A549 (cell line): ENCODE results near the gene CACUL1. TPM values are rescaled to one million over a fixed set of nuclear protein-coding genes. Genes with fewer than 3 reads are reported as not detected.

Experiments
- ATAC-seq, 2 experiments: fragments of 200-7000 bp in 1 of 2; fragments of >200 bp in 1 of 2; cut with Nextera tagmentation in 1 of 2; cut with Tn5 transposase in 1 of 2; 3 replicates each; pipeline versions ENCODE4 v1.8.0 to v1.9.1; 2018 to 2020; ENCODE audit warnings: mild to moderate bottlenecking in 1 of 2, moderate library complexity in 1 of 2
- CTCF ChIA-PET: fragments of 300-600 bp; sonication (Branson Sonifier 250); formaldehyde crosslinking; extraction: SDS; loops from one replicate; lab custom pipeline; 2021; ENCODE audit warnings: antibody characterized with exemption, inconsistent platforms; lab: Yijun Ruan, JAX
- POLR2A ChIA-PET: fragments of 350-600 bp; formaldehyde crosslinking; extraction: SDS; loops from one replicate; lab custom pipeline; 2021; ENCODE audit warnings: antibody characterized with exemption, inconsistent platforms; lab: Yijun Ruan, JAX
- DNase-seq, 2 experiments: peaks; one replicate each; pipeline versions ENCODE4 v3.0.0 to v3.0.0-alpha.2; 2011 to 2016; ENCODE audit warnings: low read depth in 1 of 2, low spot score in 1 of 2
- FAIRE-seq: peaks from 2 replicates; lab custom pipeline; 2011; peaks lifted over from hg19 to GRCh38; lab: Jason Lieb, UNC
- H3K27ac ChIP-seq, 2 experiments: fragments of >200 bp; sonication (Bioruptor Twin); formaldehyde crosslinking; 3 replicates each; pipeline ENCODE4 v1.5.1; 2016 to 2017
- H3K4me1 ChIP-seq: fragments of >200 bp; sonication (Bioruptor Twin); formaldehyde crosslinking; 3 replicates; pipeline ENCODE4 v1.6.1; 2016
- H3K4me2 ChIP-seq: fragments of >200 bp; sonication (Bioruptor Twin); formaldehyde crosslinking; 3 replicates; pipeline ENCODE4 v1.6.1; 2016
- H3K4me3 ChIP-seq: fragments of >200 bp; sonication (Bioruptor Twin); formaldehyde crosslinking; 3 replicates; pipeline ENCODE4 v1.5.1; 2016
- H3K9me3 ChIP-seq: fragments of >200 bp; sonication (Bioruptor Twin); formaldehyde crosslinking; 3 replicates; pipeline ENCODE4 v1.6.1; 2016
- BCL3 ChIP-seq: fragments of >200 bp; sonication (Bioruptor Twin); formaldehyde crosslinking; IDR thresholded peaks from 3 replicates; pipeline ENCODE4 v1.6.1; 2016
- CBX2 ChIP-seq: fragments of 200-600 bp; sonication (generic); IDR thresholded peaks from 2 replicates; pipeline ENCODE4 v1.6.1; 2016; ENCODE audit warnings: low read depth, mild to moderate bottlenecking, borderline replicate concordance
- CHD2 ChIP-seq: fragments of 150-350 bp; IDR thresholded peaks from 2 replicates; pipeline ENCODE4 v1.6.1; 2014; ENCODE audit warnings: low read length; ENCODE audit not compliant: partially characterized antibody
- CHD4 ChIP-seq: fragments of 200-600 bp; sonication (generic); IDR thresholded peaks from 2 replicates; pipeline ENCODE4 v1.6.1; 2016; ENCODE audit warnings: antibody characterized with exemption, mild to moderate bottlenecking, borderline replicate concordance
- ESRRA ChIP-seq: fragments of 150-350 bp; IDR thresholded peaks from 2 replicates; pipeline ENCODE4 v1.6.1; 2014; ENCODE audit warnings: mild to moderate bottlenecking, low read length, borderline replicate concordance
- FOSB ChIP-seq: fragments of 250-450 bp; sonication (Bioruptor Pico); IDR thresholded peaks from 2 replicates; pipeline ENCODE4 v1.5.0; 2020; ENCODE audit warnings: mild to moderate bottlenecking, moderate library complexity
- FOSL2 ChIP-seq, 2 experiments: fragments of 450-650 bp in 1 of 2; fragments of >200 bp in 1 of 2; sonication (Bioruptor Twin) in 1 of 2; formaldehyde crosslinking; IDR thresholded peaks; 2 replicates each; pipeline versions ENCODE4 v1.5.0 to v1.6.1; 2016 to 2020; ENCODE audit warnings: mild to moderate bottlenecking in 1 of 2, moderate library complexity in 1 of 2
- FOXS1 ChIP-seq: fragments of 250-450 bp; sonication (Bioruptor Pico); IDR thresholded peaks from 2 replicates; pipeline ENCODE4 v1.5.0; 2020; ENCODE audit warnings: mild to moderate bottlenecking, moderate library complexity
- HDAC2 ChIP-seq: fragments of 200-600 bp; sonication (generic); IDR thresholded peaks from 2 replicates; pipeline ENCODE4 v1.6.1; 2016
- HMGXB4 ChIP-seq: fragments of 250-450 bp; sonication (Bioruptor Pico); IDR thresholded peaks from 2 replicates; pipeline ENCODE4 v1.5.0; 2021; ENCODE audit warnings: mild to moderate bottlenecking, moderate library complexity, borderline replicate concordance
- HOXA7 ChIP-seq: fragments of 250-450 bp; sonication (Bioruptor Pico); IDR thresholded peaks from 2 replicates; pipeline ENCODE4 v1.5.0; 2020; ENCODE audit warnings: mild to moderate bottlenecking, moderate library complexity
- HOXB5 ChIP-seq: fragments of 250-450 bp; sonication (Bioruptor Pico); IDR thresholded peaks from 2 replicates; pipeline ENCODE4 v1.5.0; 2020; ENCODE audit warnings: mild to moderate bottlenecking, moderate library complexity
- JUN ChIP-seq, 2 experiments: fragments of >200 bp; sonication (Bioruptor Twin); formaldehyde crosslinking; IDR thresholded peaks; 2 replicates in 1 of 2; 3 replicates in 1 of 2; pipeline ENCODE4 v1.6.1; 2016 to 2017
- JUNB ChIP-seq: fragments of >200 bp; sonication (Bioruptor Twin); formaldehyde crosslinking; IDR thresholded peaks from 2 replicates; pipeline ENCODE4 v1.6.1; 2016
- MAFK ChIP-seq: fragments of 450-650 bp; IDR thresholded peaks from 2 replicates; pipeline ENCODE4 v1.6.1; 2014; ENCODE audit not compliant: partially characterized antibody
- MYC ChIP-seq: IDR thresholded peaks from 2 replicates; pipeline ENCODE4 v1.6.1; 2012; ENCODE audit warnings: mild to moderate bottlenecking, inconsistent platforms, low read length, improper control_type of control experiment, borderline replicate concordance
- NFE2L2 ChIP-seq: fragments of 150-350 bp; conservative IDR thresholded peaks from 2 replicates; pipeline ENCODE4 v1.6.1; 2014; ENCODE audit warnings: low read length
- NPAS2 ChIP-seq: fragments of 250-450 bp; sonication (Bioruptor Pico); IDR thresholded peaks from 2 replicates; pipeline ENCODE4 v1.8.0; 2022; ENCODE audit warnings: mild to moderate bottlenecking, moderate library complexity, borderline replicate concordance
- NR3C1 ChIP-seq: fragments of >200 bp; sonication (Bioruptor Twin); formaldehyde crosslinking; IDR thresholded peaks from 3 replicates; pipeline ENCODE4 v1.6.1; 2017
- PHF8 ChIP-seq: fragments of 200-600 bp; sonication (generic); IDR thresholded peaks from 2 replicates; pipeline ENCODE4 v1.6.1; 2016; ENCODE audit warnings: low read depth, mild to moderate bottlenecking, antibody characterized with exemption, moderate library complexity, borderline replicate concordance
- POLR2AphosphoS2 ChIP-seq: conservative IDR thresholded peaks from 2 replicates; pipeline ENCODE4 v1.6.1; 2012; ENCODE audit warnings: low read length, improper control_type of control experiment, inconsistent platforms
- RAD21 ChIP-seq, 2 experiments: fragments of >200 bp in 1 of 2; sonication (Bioruptor Twin) in 1 of 2; formaldehyde crosslinking in 1 of 2; IDR thresholded peaks in 1 of 2; conservative IDR thresholded peaks in 1 of 2; 2 replicates in 1 of 2; 3 replicates in 1 of 2; pipeline ENCODE4 v1.6.1; 2012 to 2018; ENCODE audit warnings: inconsistent platforms in 1 of 2
- RARB ChIP-seq: fragments of 250-450 bp; sonication (Bioruptor Pico); IDR thresholded peaks from 2 replicates; pipeline ENCODE4 v1.8.0; 2021; ENCODE audit warnings: mild to moderate bottlenecking, moderate library complexity
- RCOR1 ChIP-seq: fragments of 150-350 bp; IDR thresholded peaks from 2 replicates; pipeline ENCODE4 v1.6.1; 2014; ENCODE audit warnings: antibody characterized with exemption, low read length, low read depth
- RNF2 ChIP-seq: fragments of 200-600 bp; sonication (generic); IDR thresholded peaks from 2 replicates; pipeline ENCODE4 v1.6.1; 2016; ENCODE audit warnings: low read depth, mild to moderate bottlenecking, antibody characterized with exemption, moderate library complexity, borderline replicate concordance
- SMC3 ChIP-seq: fragments of >200 bp; sonication (Bioruptor Twin); formaldehyde crosslinking; IDR thresholded peaks from 3 replicates; pipeline ENCODE4 v1.6.1; 2018; ENCODE audit warnings: inconsistent platforms
- TFCP2L1 ChIP-seq: fragments of 250-450 bp; sonication (Bioruptor Pico); IDR thresholded peaks from 2 replicates; pipeline ENCODE4 v1.5.0; 2021; ENCODE audit warnings: mild to moderate bottlenecking
- ZFP36 ChIP-seq: fragments of 450-650 bp; IDR thresholded peaks from 2 replicates; pipeline ENCODE4 v1.6.1; 2014; ENCODE audit warnings: borderline replicate concordance; ENCODE audit not compliant: partially characterized antibody
- ZNF302 ChIP-seq: fragments of 250-450 bp; sonication (Bioruptor Pico); IDR thresholded peaks from 2 replicates; pipeline ENCODE4 v1.9.0; 2021; ENCODE audit warnings: inconsistent platforms, mild to moderate bottlenecking, moderate library complexity
- ZSCAN20 ChIP-seq: fragments of 250-450 bp; sonication (Bioruptor Pico); IDR thresholded peaks from 2 replicates; pipeline ENCODE4 v1.8.0; 2022; ENCODE audit warnings: mild to moderate bottlenecking, moderate library complexity
- WGBS: methylation state at CpG from one replicate; pipeline ENCODE4 v1.1.6; 2017; ENCODE audit errors: missing lambda C conversion rate; 5-methylcytosine and 5-hydroxymethylcytosine counted together
- polyA plus RNA-seq, 4 experiments: library from polyadenylated mRNA; depleted of rRNA in 3 of 4; stranded (reverse); fragments of >200 nt; fragmentation: RNase III in 1 of 4; extraction: RNeasy Plus Mini Kit Qiagen cat#74134 plus additional on column Dnase treatment in 1 of 4; gene quantifications; 2 replicates in 3 of 4; 3 replicates in 1 of 4; pipeline ENCODE4 v1.2.3, GENCODE V29; 2011 to 2017
- TF ChIP-seq, protein P1 (sequence below): fragments of 150-350 bp; IDR thresholded peaks from 2 replicates; pipeline ENCODE4 v1.6.1; 2014; ENCODE audit warnings: low read depth, mild to moderate bottlenecking, low read length
- TF ChIP-seq, protein P2 (sequence below): fragments of >200 bp; sonication (Bioruptor Twin); formaldehyde crosslinking; IDR thresholded peaks from 2 replicates; pipeline ENCODE4 v1.6.1; 2016
- TF ChIP-seq, protein P3 (sequence below): IDR thresholded peaks from 2 replicates; pipeline ENCODE4 v1.6.1; 2012
- TF ChIP-seq, protein P4 (sequence below): IDR thresholded peaks from 2 replicates; pipeline ENCODE4 v1.6.1; 2012

CACUL1 gene
- polyA plus RNA-seq, 2 of the 4 experiments (the other 2 are of a cell fraction): 8.7 to 15.6 TPM

DNA sequence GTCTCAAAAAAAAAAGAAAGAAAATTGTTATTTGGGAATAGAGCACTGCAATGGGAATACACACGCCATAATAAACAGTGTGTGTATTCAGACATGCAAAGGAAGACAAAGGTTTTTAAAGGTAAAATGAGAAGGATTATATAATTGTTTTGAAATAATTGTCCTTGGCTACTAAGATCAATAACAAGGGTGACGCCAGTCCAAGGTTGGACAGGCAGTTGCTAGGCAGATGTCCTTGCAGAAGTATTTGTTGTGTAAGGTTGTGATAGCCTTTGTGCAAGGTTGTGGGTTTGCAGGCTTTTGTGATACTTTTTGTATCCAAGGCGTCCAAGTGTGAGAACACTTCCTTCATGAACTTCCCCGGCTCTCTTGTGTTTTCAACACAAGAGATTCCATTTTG lies 87.0 kb downstream of the CACUL1 start:
- no peak for TF ChIP-seq CBX2
- TF ChIP-seq ZNF302 (CRISPR knock-in tag): no peak
- TF ChIP-seq BCL3: no peak
- TF ChIP-seq CHD4: no peak
- TF ChIP-seq RARB (CRISPR knock-in tag): no peak
- no peak for TF ChIP-seq POLR2AphosphoS2
- TF ChIP-seq ZSCAN20 (CRISPR knock-in tag): no peak
- TF ChIP-seq, protein P1, sequence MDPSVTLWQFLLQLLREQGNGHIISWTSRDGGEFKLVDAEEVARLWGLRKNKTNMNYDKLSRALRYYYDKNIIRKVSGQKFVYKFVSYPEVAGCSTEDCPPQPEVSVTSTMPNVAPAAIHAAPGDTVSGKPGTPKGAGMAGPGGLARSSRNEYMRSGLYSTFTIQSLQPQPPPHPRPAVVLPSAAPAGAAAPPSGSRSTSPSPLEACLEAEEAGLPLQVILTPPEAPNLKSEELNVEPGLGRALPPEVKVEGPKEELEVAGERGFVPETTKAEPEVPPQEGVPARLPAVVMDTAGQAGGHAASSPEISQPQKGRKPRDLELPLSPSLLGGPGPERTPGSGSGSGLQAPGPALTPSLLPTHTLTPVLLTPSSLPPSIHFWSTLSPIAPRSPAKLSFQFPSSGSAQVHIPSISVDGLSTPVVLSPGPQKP: no peak
- no peak for TF ChIP-seq HMGXB4 (CRISPR knock-in tag)
- TF ChIP-seq MAFK: no peak
- TF ChIP-seq FOSL2 (IDR thresholded peaks at IDR 0.05): no peak
- TF ChIP-seq FOSL2 (CRISPR knock-in tag; IDR thresholded peaks at IDR 0.05): no peak
- TF ChIP-seq FOXS1: no peak
- TF ChIP-seq ESRRA: no peak
- TF ChIP-seq JUNB: no peak
- TF ChIP-seq HDAC2: no peak
- no peak for TF ChIP-seq PHF8
- no peak for TF ChIP-seq NFE2L2
- no peak for TF ChIP-seq HOXA7 (CRISPR knock-in tag)
- TF ChIP-seq TFCP2L1 (CRISPR knock-in tag): no peak
- Histone ChIP-seq H3K4me1 (no peaks in the 10 kb centered on the region), H3K4me2 (no peak overlapping the region), H3K27ac (no peak overlapping the region), H3K9me3 (no peaks in the 10 kb centered on the region), H3K4me3 (no peak overlapping the region)
- no peak for ATAC-seq
- ChIA-PET POLR2A (interaction anchor here (0.5 kb wide), 1 partner anchor 251 kb away, joined by 3 read pairs; no protein-coding TSS in a partner anchor), CTCF (interaction anchor here (1.0 to 1.5 kb wide), 3 partner anchors 11 to 72 kb away, joined by 3 to 5 read pairs (median 4); partner anchors contain the start of gene PRLHR)
- 77% methylated on average over 4 of the region's 4 CpGs for WGBS
- DNase-seq: no peak
- FAIRE-seq: no peak

DNA sequence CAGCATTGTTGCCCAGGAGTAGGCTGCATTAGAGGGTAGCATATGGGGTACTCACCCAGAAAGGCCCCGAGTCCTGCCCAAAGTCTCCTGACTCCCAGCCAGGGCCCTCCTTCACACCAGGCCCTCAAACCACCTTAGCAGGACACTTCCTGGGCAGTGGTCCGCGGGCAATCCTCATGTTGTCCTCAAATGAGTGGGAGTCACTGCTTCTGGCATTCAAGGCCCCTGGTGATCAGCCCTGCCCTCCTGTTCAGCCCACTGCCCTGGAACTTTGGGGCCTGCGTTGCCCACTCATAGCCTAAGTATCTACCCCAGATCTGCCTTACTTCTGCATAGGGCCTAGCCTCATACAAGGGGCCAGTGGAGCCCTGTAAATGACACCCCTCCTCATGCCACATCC lies 88.4 kb downstream of the CACUL1 start:
- CTCF ChIA-PET: interaction anchor here (0.6 kb wide), 1 partner anchor 98 kb away, joined by 3 read pairs; no protein-coding TSS in a partner anchor
- FAIRE-seq: no peak
- Histone ChIP-seq H3K27ac (no peak overlapping the region), H3K4me2 (no peak overlapping the region), H3K4me3 (no peak overlapping the region), H3K4me1 (no peaks in the 10 kb centered on the region), H3K9me3 (no peaks in the 10 kb centered on the region)
- 84% methylated on average over 4 of the region's 4 CpGs for WGBS
- no peak for ATAC-seq
- TF ChIP-seq FOSB (CRISPR knock-in tag): no peak
- TF ChIP-seq, protein P2, sequence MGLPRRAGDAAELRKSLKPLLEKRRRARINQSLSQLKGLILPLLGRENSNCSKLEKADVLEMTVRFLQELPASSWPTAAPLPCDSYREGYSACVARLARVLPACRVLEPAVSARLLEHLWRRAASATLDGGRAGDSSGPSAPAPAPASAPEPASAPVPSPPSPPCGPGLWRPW: no peak
- TF ChIP-seq MYC: no peak
- TF ChIP-seq RCOR1: no peak
- TF ChIP-seq, protein P3, sequence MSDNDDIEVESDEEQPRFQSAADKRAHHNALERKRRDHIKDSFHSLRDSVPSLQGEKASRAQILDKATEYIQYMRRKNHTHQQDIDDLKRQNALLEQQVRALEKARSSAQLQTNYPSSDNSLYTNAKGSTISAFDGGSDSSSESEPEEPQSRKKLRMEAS: no peak
- no peak for TF ChIP-seq HOXA7 (CRISPR knock-in tag)
- TF ChIP-seq SMC3: no peak
- TF ChIP-seq RAD21 (conservative IDR thresholded peaks at IDR 0.05 in 1 of 2, IDR thresholded peaks at IDR 0.05 in 1 of 2): no peak
- TF ChIP-seq JUNB: no peak
- TF ChIP-seq CBX2: no peak
- TF ChIP-seq HOXB5 (CRISPR knock-in tag): no peak
- TF ChIP-seq CHD2: no peak
- TF ChIP-seq NR3C1: no peak
- TF ChIP-seq HDAC2: no peak
- no peak for TF ChIP-seq RNF2
- TF ChIP-seq JUN (IDR thresholded peaks at IDR 0.05): no peak
- no peak for TF ChIP-seq ZFP36
- TF ChIP-seq NPAS2: no peak
- TF ChIP-seq CHD4: no peak
- TF ChIP-seq, protein P4, sequence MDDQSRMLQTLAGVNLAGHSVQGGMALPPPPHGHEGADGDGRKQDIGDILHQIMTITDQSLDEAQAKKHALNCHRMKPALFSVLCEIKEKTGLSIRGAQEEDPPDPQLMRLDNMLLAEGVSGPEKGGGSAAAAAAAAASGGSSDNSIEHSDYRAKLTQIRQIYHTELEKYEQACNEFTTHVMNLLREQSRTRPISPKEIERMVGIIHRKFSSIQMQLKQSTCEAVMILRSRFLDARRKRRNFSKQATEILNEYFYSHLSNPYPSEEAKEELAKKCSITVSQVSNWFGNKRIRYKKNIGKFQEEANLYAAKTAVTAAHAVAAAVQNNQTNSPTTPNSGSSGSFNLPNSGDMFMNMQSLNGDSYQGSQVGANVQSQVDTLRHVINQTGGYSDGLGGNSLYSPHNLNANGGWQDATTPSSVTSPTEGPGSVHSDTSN: no peak
- POLR2A ChIA-PET: no interaction called here
- no peak for DNase-seq
